B cell (primary cell): ENCODE results near the gene ARIH2. TPM values are rescaled to one million over a fixed set of nuclear protein-coding genes. Genes with fewer than 3 reads are reported as not detected.
A peak's percentile ranks its signal among the peaks of the same experiment; 100 is the strongest.

Source experiments
- ATAC-seq: fragments of 200-7000 bp; cut with Tn5 transposase; one replicate; pipeline ENCODE4 v1.10.0; 2021; ENCODE audit warnings: low read depth, mild to moderate bottlenecking, moderate number of reproducible peaks, moderate library complexity
- CTCF ChIA-PET: fragments of 350-600 bp; sonication (Branson Sonifier 250); formaldehyde crosslinking; loops from one replicate; lab custom pipeline; 2021; ENCODE audit warnings: antibody characterized with exemption, inconsistent platforms; lab: Charles Lee
- POLR2A ChIA-PET: fragments of 350-600 bp; sonication (Branson Sonifier 250); formaldehyde crosslinking; loops from one replicate; lab custom pipeline; 2021; ENCODE audit warnings: antibody characterized with exemption; lab: Charles Lee
- DNase-seq: peaks from one replicate; pipeline ENCODE4 v3.0.0; 2013
- H2AFZ ChIP-seq: 2 replicates; pipeline ENCODE4 v1.6.1; 2012; ENCODE audit warnings: mild to moderate bottlenecking, low read depth, low read length; ENCODE audit not compliant: insufficient read depth, poor library complexity, severe bottlenecking
- H3K27ac ChIP-seq, 2 donors: 1 replicate in 1 of 2; 2 replicates in 1 of 2; pipeline ENCODE4 v1.5.1; 2012 to 2013; ENCODE audit warnings: low read length in 2 of 2, mild to moderate bottlenecking in 2 of 2, moderate library complexity in 1 of 2
- H3K27me3 ChIP-seq, 4 experiments: fragments of 200-600 bp in 1 of 4; sonication (generic) in 1 of 4; replicated peaks in 1 of 4; 1 replicate in 2 of 4; 2 replicates in 2 of 4; pipeline versions ENCODE4 v1.6.1 to v1.7.0; 2013 to 2016; ENCODE audit warnings: low read length in 3 of 4, mild to moderate bottlenecking in 2 of 4, mixed read lengths in 1 of 4, moderate library complexity in 1 of 4; ENCODE audit not compliant: insufficient read depth in 4 of 4, control insufficient read depth in 3 of 4; ENCODE audit errors: control extremely low read depth in 1 of 4
- H3K36me3 ChIP-seq, 2 experiments: replicated peaks in 1 of 2; 1 replicate in 1 of 2; 2 replicates in 1 of 2; pipeline versions ENCODE4 v1.6.1 to v1.7.1; 2013; ENCODE audit warnings: low read length in 1 of 2; ENCODE audit not compliant: insufficient read depth in 2 of 2, control insufficient read depth in 1 of 2; ENCODE audit errors: control extremely low read depth in 1 of 2, extremely low read depth in 1 of 2
- H3K4me1 ChIP-seq, 2 donors: fragments of 200-600 bp in 1 of 2; sonication (generic) in 1 of 2; 1 replicate in 1 of 2; 2 replicates in 1 of 2; pipeline versions ENCODE4 v1.5.1 to v1.6.1; 2013 to 2017; ENCODE audit warnings: low read length in 2 of 2; ENCODE audit not compliant: control insufficient read depth in 2 of 2, insufficient read depth in 2 of 2
- H3K4me2 ChIP-seq: replicated peaks from 2 replicates; pipeline ENCODE3; 2012; ENCODE audit warnings: mild to moderate bottlenecking, low read depth, low read length; ENCODE audit not compliant: poor library complexity, severe bottlenecking
- H3K4me3 ChIP-seq, 5 experiments: fragments of 200-600 bp in 1 of 5; sonication (generic) in 1 of 5; 1 replicate in 3 of 5; 2 replicates in 2 of 5; pipeline versions ENCODE4 v1.5.1 to v1.7.0; 2011 to 2016; ENCODE audit warnings: low read length in 4 of 5, mild to moderate bottlenecking in 4 of 5, low read depth in 2 of 5, control low read depth in 1 of 5, moderate library complexity in 1 of 5; ENCODE audit not compliant: insufficient read depth in 1 of 5; ENCODE audit errors: control extremely low read depth in 1 of 5, extremely low read depth in 1 of 5
- H3K79me2 ChIP-seq: fragments of 200-600 bp; sonication (generic); one replicate; pipeline ENCODE4 v1.6.0; 2016; ENCODE audit warnings: low read length; ENCODE audit not compliant: control insufficient read depth, insufficient read depth
- H3K9ac ChIP-seq: fragments of 200-600 bp; sonication (generic); 2 replicates; pipeline ENCODE4 v1.6.1; 2017; ENCODE audit warnings: mild to moderate bottlenecking, low read length, moderate library complexity
- H3K9me3 ChIP-seq, 3 donors: one replicate each; pipeline versions ENCODE4 v1.6.1 to v1.7.1; 2013; ENCODE audit warnings: low read length in 2 of 3; ENCODE audit not compliant: control insufficient read depth in 2 of 3, insufficient read depth in 1 of 3; ENCODE audit errors: control extremely low read depth in 1 of 3
- H4K20me1 ChIP-seq: 2 replicates; pipeline ENCODE4 v1.6.0; 2012; ENCODE audit warnings: mild to moderate bottlenecking, low read length; ENCODE audit not compliant: insufficient read depth, control insufficient read depth, poor library complexity, severe bottlenecking
- H3K27ac Mint-ChIP-seq: one replicate; pipeline ENCODE4 v1.8.0; 2021; ENCODE audit warnings: mixed read lengths
- H3K27me3 Mint-ChIP-seq: one replicate; pipeline ENCODE4 v1.8.0; 2021; ENCODE audit warnings: mixed read lengths
- H3K4me1 Mint-ChIP-seq: one replicate; pipeline ENCODE4 v1.8.0; 2021; ENCODE audit warnings: mixed read lengths
- H3K4me3 Mint-ChIP-seq: one replicate; pipeline ENCODE4 v1.8.0; 2021; ENCODE audit warnings: mixed read lengths
- H3K9me3 Mint-ChIP-seq: one replicate; pipeline ENCODE4 v1.8.0; 2022; ENCODE audit warnings: mixed read lengths; ENCODE audit not compliant: insufficient read depth
- EZH2 ChIP-seq: IDR thresholded peaks from 2 replicates; pipeline ENCODE4 v1.6.1; 2012; ENCODE audit warnings: borderline replicate concordance, low read depth, mild to moderate bottlenecking, moderate library complexity, low read length; ENCODE audit not compliant: insufficient read depth, poor library complexity, severe bottlenecking
- WGBS: methylation state at CpG from one replicate; pipeline ENCODE4 v1.1.5; 2013; ENCODE audit warnings: missing lambda C conversion rate; ENCODE audit not compliant: insufficient coverage; 5-methylcytosine and 5-hydroxymethylcytosine counted together
- intact Hi-C: fragments of 100-400 bp; cut with micrococcal nuclease; formaldehyde crosslinking; loops from one replicate; pipeline ENCODE4 v1.10.0; 2022
- polyA plus RNA-seq: library from polyadenylated mRNA; depleted of rRNA; stranded (reverse); fragments of >200 nt; gene quantifications from 2 replicates; pipeline ENCODE4 v1.2.3, GENCODE V29; 2012
- total RNA-seq, 2 donors: library from RNA; stranded (reverse); fragments of 120-200 nt in 1 of 2; gene quantifications; 1 replicate in 1 of 2; 2 replicates in 1 of 2; pipeline versions ENCODE4 v1.2.3 to v1.2.4, GENCODE V29; 2013 to 2022
- TF ChIP-seq, protein P1 (sequence below): fragments of 200-600 bp; IDR thresholded peaks from one replicate; pipeline ENCODE4 v1.8.0; 2022; ENCODE audit warnings: antibody characterized with exemption, mild to moderate bottlenecking

Gene ARIH2
- total and polyA plus RNA-seq, 2 donors (not counting 1 experiment from before 2014, with no cell fraction given), result 114 to 148 TPM

DNA sequence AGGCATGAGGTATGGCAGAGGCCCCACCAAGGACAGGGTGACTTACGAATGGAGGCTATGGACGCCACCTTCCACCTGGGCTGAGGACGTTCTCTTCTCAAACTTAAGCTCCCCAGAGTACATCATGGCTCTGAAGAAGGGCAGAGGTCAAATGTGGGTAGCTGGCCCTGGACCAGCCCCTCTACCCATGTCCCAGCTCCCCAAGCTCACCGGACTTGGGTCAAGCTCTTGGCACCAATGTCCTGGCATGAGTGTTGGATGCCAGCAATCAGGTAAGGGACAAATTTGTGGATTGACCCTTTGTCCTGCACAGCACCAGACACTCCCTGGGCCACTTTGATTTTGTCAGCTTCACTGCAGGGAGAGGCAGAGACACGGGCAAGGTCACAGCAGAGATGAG lies 105.8 kb downstream of the ARIH2 start:
- Histone ChIP-seq H3K9ac (no peak overlapping the region), H2AFZ (no peak overlapping the region), H3K4me3 (no peak overlapping the region), H3K9me3 (no peaks in the 10 kb centered on the region), H3K4me1 (peaks cover 30 to 62% of the 10 kb centered on the region in 2 donors), H3K27ac (no peak overlapping the region), H3K4me2 (no peak overlapping the region), H4K20me1 (no peaks in the 10 kb centered on the region), H3K79me2 (peaks cover 59% of the 10 kb centered on the region), H3K27me3 (no peaks in the 10 kb centered on the region), H3K36me3 (peaks cover 0 to 36% of the 10 kb centered on the region in 2 experiments)
- Mint-ChIP-seq H3K9me3 (no peaks in the 10 kb centered on the region), H3K27me3 (no peaks in the 10 kb centered on the region), H3K4me1 (peaks cover 72% of the 10 kb centered on the region), H3K27ac (peak overlapping the region; percentile 59), H3K4me3 (no peak overlapping the region)
- intact Hi-C loops, result loop anchor here (5.0 to 10.0 kb wide), 2 partner anchors 310 to 467 kb away; partner anchors contain the start of genes IP6K2 and PFKFB4
- 92% methylated on average over 4 of the region's 5 CpGs for WGBS
- ATAC-seq (no peak), DNase-seq (no peak)
- TF ChIP-seq, protein P1, sequence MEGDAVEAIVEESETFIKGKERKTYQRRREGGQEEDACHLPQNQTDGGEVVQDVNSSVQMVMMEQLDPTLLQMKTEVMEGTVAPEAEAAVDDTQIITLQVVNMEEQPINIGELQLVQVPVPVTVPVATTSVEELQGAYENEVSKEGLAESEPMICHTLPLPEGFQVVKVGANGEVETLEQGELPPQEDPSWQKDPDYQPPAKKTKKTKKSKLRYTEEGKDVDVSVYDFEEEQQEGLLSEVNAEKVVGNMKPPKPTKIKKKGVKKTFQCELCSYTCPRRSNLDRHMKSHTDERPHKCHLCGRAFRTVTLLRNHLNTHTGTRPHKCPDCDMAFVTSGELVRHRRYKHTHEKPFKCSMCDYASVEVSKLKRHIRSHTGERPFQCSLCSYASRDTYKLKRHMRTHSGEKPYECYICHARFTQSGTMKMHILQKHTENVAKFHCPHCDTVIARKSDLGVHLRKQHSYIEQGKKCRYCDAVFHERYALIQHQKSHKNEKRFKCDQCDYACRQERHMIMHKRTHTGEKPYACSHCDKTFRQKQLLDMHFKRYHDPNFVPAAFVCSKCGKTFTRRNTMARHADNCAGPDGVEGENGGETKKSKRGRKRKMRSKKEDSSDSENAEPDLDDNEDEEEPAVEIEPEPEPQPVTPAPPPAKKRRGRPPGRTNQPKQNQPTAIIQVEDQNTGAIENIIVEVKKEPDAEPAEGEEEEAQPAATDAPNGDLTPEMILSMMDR, result no peak
- no peak for TF ChIP-seq EZH2
- ChIA-PET POLR2A (interaction anchor here (1.8 kb wide), 1 partner anchor 17 kb away, joined by 7 read pairs; the partner anchor contains the start of gene WDR6), CTCF (interaction anchor here (0.9 to 4.3 kb wide), 2 partner anchors 17 to 36 kb away, joined by 3 to 21 read pairs; partner anchors contain the start of genes P4HTM and WDR6)
